ENCODE data around the gene FSTL4.

Gene FSTL4

DNA sequence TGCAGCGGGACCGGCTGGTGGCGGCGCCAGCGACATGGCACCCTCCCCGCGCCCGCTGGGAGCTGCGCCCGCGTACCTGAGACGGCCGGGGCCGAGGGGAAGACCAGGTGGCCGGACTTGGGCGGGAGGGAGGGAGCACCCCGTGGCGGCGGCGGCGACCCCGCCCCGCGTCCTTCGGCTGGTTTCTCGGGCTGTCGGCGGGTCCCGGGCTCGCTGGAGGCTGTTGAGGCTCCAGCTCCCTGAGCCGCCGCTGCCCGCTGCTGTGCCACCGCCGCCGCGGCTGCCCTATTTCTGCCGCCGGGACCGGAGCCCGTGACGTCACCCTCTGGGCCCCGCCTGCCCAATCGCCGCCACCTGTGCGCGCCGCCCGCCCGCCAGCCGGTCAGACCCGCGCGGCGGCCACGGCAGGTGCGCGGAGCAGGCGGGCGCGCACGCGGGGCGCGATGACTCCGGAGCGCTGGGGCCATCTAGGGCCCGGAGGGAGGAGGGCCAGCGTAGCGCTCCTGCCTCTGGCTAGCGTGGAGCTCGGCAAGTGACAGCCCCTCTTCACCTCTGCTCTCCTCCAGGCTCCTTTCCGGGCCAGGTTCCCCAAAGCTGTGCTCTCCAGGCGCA, at the start of gene FSTL4:
FSTL4 (minus strand) TSS at position 293 of the 612 bp plus-strand sequence.
- DNase-seq = peak; percentile 45

DNA sequence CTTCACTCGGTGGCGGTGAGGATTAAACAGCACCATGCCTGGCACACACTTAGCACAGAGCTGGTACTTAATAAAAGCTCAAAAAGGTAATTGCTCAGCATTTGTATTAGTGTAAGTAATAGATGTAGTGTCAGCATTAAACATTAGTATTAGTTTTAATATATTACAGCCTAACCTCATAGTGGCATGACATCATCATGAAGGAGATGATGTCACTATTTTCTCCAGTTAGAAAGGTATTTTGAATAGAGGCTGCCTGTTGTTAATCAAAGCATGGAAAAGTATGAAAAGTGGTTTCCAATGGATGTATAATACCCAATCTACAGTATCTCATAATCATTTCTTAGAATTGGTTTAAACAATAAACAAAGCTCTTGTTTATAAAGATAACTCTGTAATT, 49.0 kb upstream of the FSTL4 start:
- no peak for DNase-seq

DNA sequence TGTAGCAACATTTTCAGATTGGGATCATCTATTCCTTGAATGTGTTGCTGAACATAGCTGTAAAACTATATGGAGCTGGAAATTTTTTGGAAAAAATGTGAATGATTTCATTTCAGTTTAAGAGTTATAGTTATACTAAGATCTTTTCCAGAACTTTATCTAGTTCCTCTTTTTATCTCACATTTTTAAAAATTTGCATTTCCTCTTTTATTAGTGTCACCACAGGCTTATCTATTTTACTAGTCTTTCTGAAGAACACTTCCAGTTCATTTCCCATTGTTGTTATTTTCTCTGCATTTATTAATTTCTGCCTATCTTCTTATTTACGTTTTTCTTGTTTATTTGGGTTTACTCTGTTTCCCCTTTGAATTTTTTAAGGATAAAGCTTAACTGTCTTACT, 46.0 kb upstream of the FSTL4 start:
- DNase-seq = no peak

DNA sequence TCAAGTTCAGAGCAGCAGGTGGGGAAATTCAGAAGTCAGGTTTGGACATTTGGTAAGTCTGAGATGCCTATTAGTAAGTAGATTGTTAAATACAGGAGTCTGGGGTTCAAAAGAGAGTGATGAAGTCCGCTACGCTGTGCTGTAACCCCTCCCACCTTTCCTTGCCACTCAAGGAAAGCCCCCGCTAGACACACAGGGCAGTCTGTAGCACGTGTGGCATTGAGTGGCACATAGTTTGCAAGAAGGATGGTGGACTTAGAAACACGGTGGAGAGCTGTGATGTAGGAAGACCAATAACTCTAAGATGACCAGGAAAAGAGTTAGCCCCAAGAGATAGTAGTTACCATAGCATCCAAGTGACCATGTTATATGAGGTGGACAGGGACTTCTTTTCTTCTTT, 44.7 kb upstream of the FSTL4 start:
- DNase-seq = no peak

DNA sequence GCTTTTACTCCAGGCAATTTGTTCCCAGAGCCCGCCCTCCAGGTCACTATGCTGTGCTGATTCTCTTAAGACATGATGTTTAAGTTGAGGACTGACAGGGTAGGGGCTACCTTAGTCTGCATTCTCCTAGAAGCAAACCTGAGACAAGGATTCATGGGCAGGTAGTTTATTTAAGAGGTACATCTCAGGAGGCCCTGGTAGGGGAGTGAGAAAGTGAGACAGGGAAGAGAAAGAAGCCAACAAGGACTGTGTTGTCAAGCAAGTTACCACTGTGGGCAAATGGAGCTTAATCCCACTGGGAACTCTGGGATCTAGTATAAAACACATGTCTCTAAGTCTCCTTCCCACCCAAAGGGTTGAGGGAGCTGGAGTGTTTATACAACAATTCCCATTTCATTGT, 43.6 kb upstream of the FSTL4 start:
- no peak for DNase-seq

DNA sequence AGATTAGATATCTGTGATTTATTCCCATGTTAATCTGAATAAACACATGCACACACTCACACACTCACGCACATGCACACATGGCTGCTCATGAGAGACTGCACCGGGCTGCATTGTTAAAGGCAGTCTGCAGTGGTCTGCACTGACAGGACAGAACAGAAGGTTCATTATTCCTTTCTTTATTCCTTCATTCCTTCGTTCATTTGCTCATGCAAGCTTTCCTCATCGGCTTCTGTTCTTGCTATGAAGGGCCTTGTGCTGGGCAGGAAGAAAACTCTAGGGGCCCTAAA, 41.4 kb upstream of the FSTL4 start:
- no peak for DNase-seq

DNA sequence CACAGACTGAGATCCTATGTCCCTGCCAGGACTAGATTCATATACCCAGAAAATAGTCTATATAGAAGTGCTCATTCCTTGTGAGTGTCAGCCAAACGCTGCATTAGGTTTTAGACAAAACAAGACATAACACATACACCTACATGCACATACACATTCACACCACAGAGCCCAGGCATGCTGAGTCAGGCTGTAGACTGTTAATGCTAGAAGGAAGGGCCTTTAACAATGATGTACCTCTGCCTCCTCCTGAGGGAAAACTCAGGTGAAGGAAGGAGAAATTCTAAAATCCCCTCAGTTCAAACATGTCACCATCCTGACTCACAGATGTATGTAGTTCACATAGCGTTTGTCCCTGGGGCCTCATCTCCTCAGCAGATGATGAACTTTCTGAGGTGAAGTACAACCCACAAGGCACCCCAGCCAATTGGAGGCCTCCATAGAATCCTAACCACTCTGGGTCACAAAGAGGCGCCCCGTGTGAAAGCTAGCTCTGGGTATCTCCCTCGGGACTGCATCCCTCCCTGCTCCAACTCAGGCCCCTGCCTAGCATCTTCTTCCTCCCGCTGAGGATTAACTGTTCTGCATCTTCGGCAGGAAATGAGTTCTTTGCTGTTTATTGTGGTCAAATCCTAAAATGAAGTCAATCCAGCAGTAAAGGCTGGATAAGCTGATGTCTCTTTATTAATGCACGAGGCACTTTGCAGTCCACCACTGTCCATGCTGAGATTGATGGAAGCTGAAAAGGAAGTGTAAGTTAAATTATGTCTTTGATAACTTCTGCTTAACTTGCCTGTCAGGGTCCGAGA, 40.8 kb upstream of the FSTL4 start:
- no peak for DNase-seq

DNA sequence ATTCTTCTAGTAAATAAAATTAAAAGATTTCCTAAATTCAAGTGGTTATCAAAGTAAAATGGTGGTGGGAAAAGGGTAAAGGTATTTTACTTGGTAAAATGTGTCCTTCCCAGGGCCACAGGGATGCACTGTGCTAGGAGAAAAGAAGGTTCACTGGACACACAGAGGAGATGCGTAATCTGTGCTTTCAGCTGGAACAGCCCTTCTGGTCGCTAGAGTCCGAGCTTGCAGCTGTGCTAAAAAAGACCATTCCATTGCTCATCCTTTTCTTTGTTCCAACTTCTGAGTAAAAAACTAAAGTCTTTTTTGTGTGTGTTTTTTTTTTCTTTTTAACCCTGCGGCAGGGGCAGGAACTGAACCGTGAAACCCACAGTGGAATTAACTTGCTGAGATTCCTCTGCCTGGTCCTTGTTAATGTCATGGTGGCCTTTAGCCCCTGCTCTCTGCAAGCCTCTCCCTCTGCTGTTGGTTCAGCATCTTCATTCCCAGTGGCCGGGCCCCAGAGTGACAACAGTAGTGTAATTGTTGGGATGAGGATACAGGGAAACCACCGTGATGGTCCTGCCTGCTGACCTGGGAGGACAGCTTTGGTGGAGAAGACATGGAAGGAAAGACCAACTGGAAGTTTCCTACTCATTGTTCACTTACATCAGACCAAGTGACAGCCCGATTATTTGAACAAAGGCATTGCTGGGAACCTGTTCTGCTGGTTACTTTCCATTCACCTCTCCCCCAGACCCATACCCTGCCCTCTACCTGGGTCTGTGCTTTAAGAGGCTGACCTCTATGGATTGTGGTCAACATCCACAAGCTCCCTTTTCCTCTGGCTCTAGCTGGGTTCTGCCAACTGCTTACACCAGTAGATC, 31.9 kb upstream of the FSTL4 start:
- no peak for DNase-seq

DNA sequence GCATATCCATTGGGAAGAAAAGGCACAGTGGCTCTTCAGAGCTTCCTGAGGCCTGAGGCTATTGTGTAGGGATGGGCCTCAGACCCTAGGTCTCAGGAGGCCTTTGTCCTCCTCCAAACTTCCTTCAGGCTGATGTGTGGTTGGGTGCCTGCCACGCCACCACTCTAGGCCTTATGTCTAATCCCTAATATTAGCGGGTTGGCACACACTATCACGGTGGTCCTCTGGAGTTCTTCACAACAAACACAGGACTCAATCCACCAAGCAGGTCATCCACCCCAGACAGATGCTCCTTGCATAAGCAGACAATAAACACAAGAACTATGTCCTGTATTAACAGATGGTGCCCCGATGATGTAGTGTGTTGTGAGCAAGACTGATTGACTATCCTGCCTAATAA, 31.0 kb upstream of the FSTL4 start:
- DNase-seq = no peak

DNA sequence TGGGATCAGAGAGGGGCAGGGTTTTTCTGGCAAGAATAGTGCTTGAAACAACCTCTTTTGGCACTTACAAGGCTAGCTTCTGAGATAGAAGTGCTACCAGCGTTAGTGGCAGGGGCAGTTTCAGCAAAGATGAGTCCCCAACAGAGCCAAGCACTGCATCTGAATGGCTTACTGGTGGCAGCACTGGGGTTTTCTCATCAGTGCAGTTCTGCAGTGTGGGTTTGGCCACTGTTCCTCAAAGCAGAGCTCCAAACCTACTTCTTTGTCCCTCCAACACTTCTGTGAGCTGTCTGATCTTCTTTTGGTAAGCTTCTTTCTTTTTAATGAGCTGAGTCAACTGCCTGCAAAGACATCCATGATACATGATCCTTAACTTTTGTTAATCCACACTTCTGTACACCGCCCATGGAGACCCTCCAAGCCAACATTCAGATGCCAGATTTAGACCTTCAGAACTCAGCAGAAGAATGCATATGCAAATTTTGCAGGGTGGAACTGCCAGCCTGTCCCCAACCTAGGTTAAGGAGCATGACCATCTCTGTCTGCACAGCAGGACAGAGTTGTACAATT, 29.9 kb upstream of the FSTL4 start:
- no peak for DNase-seq

DNA sequence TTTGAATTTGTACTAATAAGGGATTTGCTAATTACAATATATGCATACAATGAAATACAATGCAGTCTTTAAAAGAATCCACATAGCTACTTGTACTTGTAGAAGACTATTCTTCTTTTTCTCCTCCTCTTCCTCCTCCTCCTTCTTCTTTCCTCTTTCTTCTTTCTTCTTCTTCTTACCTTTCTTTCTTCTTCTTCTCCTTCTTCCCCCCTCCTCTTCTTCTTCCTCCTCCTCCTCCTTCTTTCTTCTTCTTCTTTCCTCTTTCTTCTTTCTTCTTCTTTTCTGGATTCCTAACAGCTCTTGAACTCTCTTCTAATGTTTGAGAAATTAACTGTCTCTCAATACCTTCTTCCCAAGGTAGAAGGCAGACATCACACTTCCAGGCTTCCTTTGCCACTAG, 29.3 kb upstream of the FSTL4 start:
- DNase-seq = no peak

DNA sequence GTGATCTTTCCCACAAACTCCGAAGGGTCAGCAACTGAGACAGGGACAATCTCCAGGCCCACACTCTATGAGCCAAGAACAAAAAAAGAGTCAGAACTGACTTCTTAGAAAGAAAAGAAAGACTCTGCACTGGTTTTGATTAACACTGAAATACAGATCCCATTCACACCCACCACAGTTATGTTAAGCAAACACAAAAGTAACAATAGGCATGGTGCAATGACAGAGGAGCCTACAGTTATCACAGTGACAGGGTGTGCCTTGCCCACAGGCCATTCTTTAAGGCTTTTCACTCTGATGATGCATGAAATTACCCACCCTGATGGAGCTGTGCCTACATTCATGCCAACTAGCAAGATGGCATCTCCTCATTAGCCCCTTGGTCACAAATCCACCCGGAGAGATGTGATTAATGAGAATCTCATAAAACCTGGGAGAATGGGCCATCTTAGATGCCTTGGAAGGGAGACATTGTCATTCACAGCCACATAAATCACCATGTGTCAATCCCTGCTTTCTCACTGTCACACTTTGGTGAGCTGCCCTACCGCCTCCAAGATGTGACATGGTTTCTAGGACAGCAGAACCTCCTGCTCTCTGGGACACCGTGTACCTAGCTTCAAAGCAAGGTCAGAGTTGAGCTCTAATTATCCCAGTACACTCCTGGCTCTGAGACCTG, 27.6 kb upstream of the FSTL4 start:
- DNase-seq = no peak

DNA sequence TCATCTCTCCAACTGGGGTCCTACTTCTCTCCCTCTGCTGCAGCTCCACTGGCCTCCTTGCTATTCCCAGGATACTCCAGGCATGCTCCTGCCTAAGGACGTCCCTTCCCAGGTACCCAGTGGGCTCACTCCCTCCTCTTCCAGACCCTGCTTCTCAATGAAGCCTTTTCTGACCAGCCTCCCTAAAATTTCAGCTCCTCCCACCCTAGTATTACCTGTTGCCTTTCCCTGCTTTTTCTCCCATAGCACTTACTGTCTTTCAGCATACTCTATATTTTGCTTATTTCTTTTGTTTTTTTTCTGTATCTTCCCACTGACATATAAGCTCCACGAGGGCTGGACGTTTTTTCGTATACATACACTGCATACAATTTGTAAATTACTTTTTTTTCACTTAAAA, 26.1 kb upstream of the FSTL4 start:
- DNase-seq = no peak

DNA sequence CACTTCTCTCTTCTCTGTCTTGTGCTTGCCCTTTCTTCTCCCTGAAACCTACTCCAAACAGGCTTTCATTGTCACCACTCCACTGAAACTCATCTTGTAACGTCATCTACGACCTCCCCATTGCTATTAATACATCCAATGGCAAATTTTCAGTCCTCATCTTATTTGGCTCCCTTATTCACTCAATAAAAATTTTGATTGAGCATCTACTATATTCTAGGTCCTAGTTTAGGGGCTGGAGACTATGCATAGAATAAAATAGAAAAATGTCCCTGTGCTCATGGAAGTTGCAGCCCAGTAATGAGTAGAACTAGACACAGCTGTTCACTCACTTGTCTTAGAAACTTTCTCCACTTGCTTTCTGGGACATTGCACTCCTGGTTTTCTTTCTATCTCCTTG, 24.9 kb upstream of the FSTL4 start:
- DNase-seq = no peak

DNA sequence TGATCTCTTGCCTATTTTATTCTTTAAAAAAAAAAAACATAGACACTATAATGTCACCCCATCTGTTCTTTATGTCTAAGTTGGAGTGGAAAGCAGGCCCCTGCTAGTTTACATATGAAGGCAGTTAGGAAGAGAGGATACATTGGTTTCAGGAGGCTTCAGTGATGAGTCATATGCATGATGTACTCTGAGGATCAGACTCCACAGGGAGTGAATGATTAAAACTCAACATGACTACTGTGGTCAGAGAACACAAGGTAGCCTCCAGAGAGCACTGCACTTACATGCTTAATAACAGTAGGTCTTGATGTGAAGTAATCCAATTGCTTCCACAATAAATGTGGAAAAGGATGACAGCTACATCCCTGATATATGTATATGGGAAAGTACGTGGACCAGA, 22.7 kb upstream of the FSTL4 start:
- no peak for DNase-seq

DNA sequence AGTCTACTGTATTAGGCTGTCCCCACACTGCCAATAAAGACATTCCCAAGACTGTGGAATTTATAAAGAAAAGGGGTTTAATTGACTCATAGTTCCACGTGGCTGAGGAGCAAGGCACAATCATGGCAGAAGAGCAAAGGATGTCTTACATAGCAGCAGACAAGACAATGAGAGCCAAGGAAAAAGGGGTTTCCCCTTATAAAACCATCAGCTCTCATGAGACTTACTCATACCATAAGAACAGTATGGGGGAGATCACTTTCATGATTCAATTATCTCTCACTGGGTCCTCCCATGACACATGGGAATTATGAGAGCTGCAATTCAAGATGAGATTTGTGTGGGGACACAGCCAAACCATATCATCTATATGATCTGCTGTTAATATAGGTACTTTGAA, 14.8 kb upstream of the FSTL4 start:
- no peak for DNase-seq

DNA sequence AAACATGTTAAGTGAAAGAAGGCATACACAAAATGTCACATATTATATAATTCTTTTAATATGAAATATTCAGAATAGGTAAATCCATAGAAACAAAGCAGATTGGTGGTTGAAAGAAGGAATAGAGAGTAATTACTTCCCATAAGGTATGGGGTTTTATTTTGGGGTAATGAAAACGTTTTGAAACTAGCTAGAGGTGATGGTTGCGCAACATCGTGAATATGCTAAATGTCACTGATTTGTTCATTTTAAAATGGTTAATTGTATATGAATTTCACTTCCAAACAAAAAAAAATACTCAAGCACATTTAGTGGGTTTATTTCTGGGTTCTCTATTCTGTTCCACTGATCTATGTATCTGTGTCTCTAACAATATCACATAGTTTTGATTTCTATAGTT, 12.0 kb upstream of the FSTL4 start:
- no peak for DNase-seq

DNA sequence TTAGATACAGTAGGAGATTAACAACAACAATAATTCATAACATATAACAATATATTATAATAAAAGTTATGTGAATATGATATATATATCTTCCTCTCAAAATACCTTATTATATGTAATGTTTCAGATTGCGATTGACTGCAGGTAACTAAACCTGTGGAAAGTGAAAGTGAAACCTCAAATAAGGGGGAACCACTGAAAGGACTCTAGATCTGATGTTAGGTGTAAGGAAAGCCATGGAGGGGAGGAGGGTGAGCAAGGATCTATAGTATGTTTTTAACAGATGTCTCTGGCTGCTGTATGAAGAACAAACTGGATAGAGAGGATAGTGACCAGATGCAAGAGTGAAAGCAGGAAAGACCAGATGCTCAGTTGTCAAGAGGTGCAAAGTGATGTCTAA, 5.8 kb upstream of the FSTL4 start:
- no peak for DNase-seq

DNA sequence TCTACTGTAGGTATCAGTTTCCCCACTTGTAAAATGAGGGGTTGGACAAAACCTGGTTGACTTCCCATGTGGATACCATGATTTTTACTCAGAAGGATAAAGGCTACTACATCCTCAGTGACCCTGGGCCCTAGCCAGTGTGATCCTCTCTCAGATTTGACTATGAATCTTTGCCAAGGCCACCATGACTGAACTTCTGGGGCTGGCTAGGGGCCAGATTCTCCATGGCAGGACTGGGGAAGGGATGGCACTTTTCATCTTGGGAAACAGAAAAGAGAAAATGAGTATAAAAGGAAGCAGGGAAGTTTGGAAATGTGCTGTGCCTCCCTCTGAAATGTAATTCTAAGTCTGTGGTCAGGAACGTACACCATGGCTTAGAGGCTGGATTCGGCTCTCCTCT, 1.4 kb upstream of the FSTL4 start:
- DNase-seq = no peak

DNA sequence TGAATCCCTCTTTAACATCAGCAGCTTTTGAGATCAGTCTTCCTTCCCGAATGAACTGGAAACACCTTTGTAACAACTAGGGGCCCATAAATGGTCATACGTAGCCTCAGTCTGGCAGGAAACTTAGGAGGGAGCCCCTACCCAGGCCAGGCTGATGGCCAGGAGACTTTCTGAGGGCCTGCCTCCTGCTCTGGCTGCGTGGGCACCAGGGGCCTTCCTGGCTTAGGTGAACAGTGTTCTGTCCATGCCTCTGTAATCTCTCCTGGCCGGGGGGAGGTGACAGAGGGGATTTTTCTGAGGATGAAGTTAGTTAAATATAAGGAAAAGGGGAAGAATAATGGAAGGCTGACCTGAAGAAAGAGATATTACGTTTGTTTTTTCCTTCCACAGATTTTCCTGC, 843 bp upstream of the FSTL4 start:
- no peak for DNase-seq

DNA sequence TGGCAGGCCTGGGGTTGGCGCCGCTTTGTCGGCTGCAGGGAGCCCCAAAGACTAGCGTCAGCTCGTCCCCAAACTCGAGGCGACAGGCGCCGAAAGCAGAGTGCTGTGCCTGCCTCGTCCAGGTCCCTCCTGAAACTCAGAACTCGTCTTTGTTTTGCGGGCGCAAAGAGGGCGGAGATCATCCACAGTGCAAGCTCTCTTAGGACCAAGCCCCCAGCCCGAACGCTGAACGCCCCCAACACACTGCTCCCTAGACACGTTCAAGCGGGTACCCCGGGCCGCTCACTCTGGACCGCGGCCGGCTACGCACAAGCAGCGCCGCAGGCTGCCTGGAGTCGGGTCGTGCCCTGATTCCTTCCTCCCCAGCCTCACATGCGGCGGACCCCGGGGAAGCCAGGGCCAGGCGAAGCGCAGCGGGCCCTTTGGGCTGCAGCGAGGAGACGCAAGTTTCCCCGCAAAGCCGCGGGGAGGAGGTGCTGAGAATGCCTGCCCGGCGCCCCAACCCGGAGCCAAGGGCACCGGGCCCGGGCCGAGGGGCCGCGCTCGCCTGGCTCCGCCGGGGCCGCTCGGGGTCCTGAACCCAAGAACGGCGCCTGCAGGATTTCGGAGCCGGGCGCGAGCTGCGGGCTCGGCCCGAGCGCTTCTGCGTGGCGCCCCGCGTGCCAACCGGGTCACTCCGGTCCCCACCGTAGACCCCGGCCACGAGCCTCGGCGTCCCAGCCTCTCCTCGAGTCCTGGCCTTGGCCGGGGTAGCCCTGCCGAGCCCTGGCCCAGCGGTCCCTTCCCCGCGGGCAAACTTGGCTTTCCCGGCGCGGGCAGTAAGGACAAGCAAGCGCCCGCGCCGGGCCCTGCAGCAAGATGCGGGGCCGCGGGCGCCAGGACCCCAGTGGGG, 738 bp downstream of the FSTL4 start:
- no peak for DNase-seq
